GM23338 (cell line): ENCODE measurements around the gene STX1A. TPM values are rescaled to one million over a fixed set of nuclear protein-coding genes. Genes with fewer than 3 reads are reported as not detected.

Experiments used
- ATAC-seq: fragments of 200-7000 bp; cut with Tn5 transposase; 3 replicates; pipeline ENCODE4 v1.9.1; 2020
- DNase-seq: peaks from one replicate; pipeline ENCODE4 v3.0.0-alpha.2; 2015; ENCODE audit warnings: low spot score
- H2AFZ ChIP-seq: fragments of 200-600 bp; sonication (generic); 2 replicates; pipeline ENCODE4 v1.8.0; 2016; ENCODE audit warnings: antibody characterized with exemption, mild to moderate bottlenecking, moderate library complexity
- H3F3A ChIP-seq: fragments of 200-600 bp; sonication (generic); replicated peaks from 2 replicates; pipeline ENCODE4 v1.8.0; 2017; ENCODE audit warnings: antibody characterized with exemption, mixed run types, low read depth
- H3K27ac ChIP-seq: fragments of 200-600 bp; sonication (generic); 2 replicates; pipeline ENCODE4 v1.6.1; 2016; ENCODE audit warnings: low read depth
- H3K27me3 ChIP-seq: fragments of 200-600 bp; sonication (generic); 2 replicates; pipeline ENCODE4 v1.8.0; 2016; ENCODE audit warnings: mild to moderate bottlenecking, mixed run types, moderate library complexity; ENCODE audit not compliant: insufficient read depth
- H3K36me3 ChIP-seq: fragments of 200-600 bp; sonication (generic); 2 replicates; pipeline ENCODE4 v1.8.0; 2016; ENCODE audit warnings: mild to moderate bottlenecking; ENCODE audit not compliant: insufficient read depth
- H3K4me1 ChIP-seq: fragments of 200-600 bp; sonication (generic); 2 replicates; pipeline ENCODE4 v1.8.0; 2016; ENCODE audit warnings: mild to moderate bottlenecking, moderate library complexity; ENCODE audit not compliant: insufficient read depth
- H3K4me2 ChIP-seq: fragments of 200-600 bp; sonication (generic); 2 replicates; pipeline ENCODE4 v1.7.1; 2017; ENCODE audit warnings: mixed run types
- H3K4me3 ChIP-seq: fragments of 200-600 bp; sonication (generic); 2 replicates; pipeline ENCODE4 v1.6.1; 2016; ENCODE audit warnings: mixed run types
- H3K79me2 ChIP-seq: fragments of 200-600 bp; sonication (generic); replicated peaks from 2 replicates; pipeline ENCODE4 v1.8.0; 2017; ENCODE audit warnings: mild to moderate bottlenecking; ENCODE audit not compliant: insufficient read depth
- H3K9me2 ChIP-seq: fragments of 200-600 bp; sonication (generic); 2 replicates; pipeline ENCODE4 v1.8.0; 2017; ENCODE audit not compliant: insufficient read depth
- H4K20me1 ChIP-seq: fragments of 200-600 bp; sonication (generic); replicated peaks from 2 replicates; pipeline ENCODE4 v1.8.0; 2017; ENCODE audit warnings: mild to moderate bottlenecking; ENCODE audit not compliant: insufficient read depth
- H3K27ac Mint-ChIP-seq: 2 replicates; pipeline ENCODE4 v1.8.0; 2020; ENCODE audit warnings: inconsistent platforms, mild to moderate bottlenecking, moderate library complexity, mixed read lengths
- H3K27me3 Mint-ChIP-seq: 3 replicates; pipeline ENCODE4 v1.8.0; 2022; ENCODE audit warnings: low read depth, mild to moderate bottlenecking, moderate library complexity, mixed read lengths, inconsistent platforms; ENCODE audit not compliant: insufficient read depth, poor library complexity
- H3K36me3 Mint-ChIP-seq: 3 replicates; pipeline ENCODE4 v1.8.0; 2021; ENCODE audit warnings: low read depth, mild to moderate bottlenecking, inconsistent platforms, moderate library complexity, mixed read lengths
- H3K4me1 Mint-ChIP-seq: 3 replicates; pipeline ENCODE4 v1.8.0; 2020; ENCODE audit warnings: mild to moderate bottlenecking, inconsistent platforms, mixed read lengths
- H3K4me3 Mint-ChIP-seq: 3 replicates; pipeline ENCODE4 v1.8.0; 2021; ENCODE audit warnings: moderate library complexity, mild to moderate bottlenecking, inconsistent platforms, mixed read lengths
- H3K9me3 Mint-ChIP-seq: 3 replicates; pipeline ENCODE4 v1.8.0; 2020; ENCODE audit warnings: moderate library complexity, mild to moderate bottlenecking, inconsistent platforms, mixed read lengths
- CREB1 ChIP-seq: fragments of 250-450 bp; sonication (Bioruptor Pico); IDR thresholded peaks from 2 replicates; pipeline ENCODE4 v1.5.0; 2020; ENCODE audit warnings: low read depth, mild to moderate bottlenecking, moderate library complexity
- CTCF ChIP-seq, 2 experiments: fragments of 200-600 bp in 1 of 2; sonication (generic) in 1 of 2; conservative IDR thresholded peaks; 2 replicates each; pipeline versions ENCODE4 v1.5.1 to v1.6.1; 2016 to 2017; ENCODE audit warnings: antibody characterized with exemption in 2 of 2, low read depth in 2 of 2, mild to moderate bottlenecking in 2 of 2, moderate library complexity in 1 of 2
- EZH2 ChIP-seq: fragments of 200-600 bp; sonication (generic); IDR thresholded peaks from one replicate; pipeline ENCODE4 v1.8.0; 2017; ENCODE audit warnings: antibody characterized with exemption, mild to moderate bottlenecking, low read depth; ENCODE audit not compliant: unreplicated experiment
- EZH2phosphoT487 ChIP-seq: fragments of 200-600 bp; sonication (generic); IDR thresholded peaks from one replicate; pipeline ENCODE4 v1.8.1; 2018; ENCODE audit warnings: antibody characterized with exemption; ENCODE audit not compliant: unreplicated experiment
- JUNB ChIP-seq: IDR thresholded peaks from one replicate; pipeline ENCODE4 v1.6.1; 2016; ENCODE audit warnings: antibody characterized with exemption; ENCODE audit not compliant: unreplicated experiment
- NANOG ChIP-seq: IDR thresholded peaks from 2 replicates; pipeline ENCODE4 v1.6.1; 2016; ENCODE audit warnings: antibody characterized with exemption, borderline replicate concordance
- POLR2AphosphoS5 ChIP-seq: IDR thresholded peaks from 2 replicates; pipeline ENCODE4 v1.6.1; 2016; ENCODE audit warnings: antibody characterized with exemption, low read depth
- STAT1 ChIP-seq: IDR thresholded peaks from one replicate; pipeline ENCODE4 v1.6.1; 2016; ENCODE audit warnings: antibody characterized with exemption; ENCODE audit not compliant: unreplicated experiment
- ZNF114 ChIP-seq: fragments of 250-450 bp; sonication (Bioruptor Pico); IDR thresholded peaks from 2 replicates; pipeline ENCODE4 v1.5.0; 2020; ENCODE audit warnings: mild to moderate bottlenecking, moderate library complexity
- ZNF331 ChIP-seq: fragments of 250-450 bp; sonication (Bioruptor Pico); IDR thresholded peaks from 2 replicates; pipeline ENCODE4 v1.5.0; 2020; ENCODE audit warnings: low read depth, mild to moderate bottlenecking, moderate library complexity
- ZNF462 ChIP-seq: fragments of 250-450 bp; sonication (Bioruptor Pico); IDR thresholded peaks from 2 replicates; pipeline ENCODE4 v1.5.0; 2020; ENCODE audit warnings: mild to moderate bottlenecking, moderate library complexity
- polyA plus RNA-seq: library from polyadenylated mRNA; unstranded; fragments of >200 nt; fragmentation: Nextera tagmentation; extraction: Ambion mirVana; gene quantifications from 2 replicates; pipeline ENCODE4 v1.2.1, GENCODE V29; 2016
- total RNA-seq: library from RNA; depleted of rRNA; stranded (reverse); fragments of >200 nt; shearing (Covaris generic); gene quantifications from 2 replicates; pipeline ENCODE4 v1.2.3, GENCODE V29; 2014
- TF ChIP-seq, protein P1 (sequence below): IDR thresholded peaks from 2 replicates; pipeline ENCODE4 v1.6.1; 2016; ENCODE audit warnings: antibody characterized with exemption
- TF ChIP-seq, protein P2 (sequence below): IDR thresholded peaks from one replicate; pipeline ENCODE4 v1.6.1; 2018; ENCODE audit warnings: antibody characterized with exemption; ENCODE audit not compliant: unreplicated experiment

Gene STX1A
- total and polyA plus RNA-seq, 2 experiments from 2014 or later, result 9.1 to 19.8 TPM

DNA sequence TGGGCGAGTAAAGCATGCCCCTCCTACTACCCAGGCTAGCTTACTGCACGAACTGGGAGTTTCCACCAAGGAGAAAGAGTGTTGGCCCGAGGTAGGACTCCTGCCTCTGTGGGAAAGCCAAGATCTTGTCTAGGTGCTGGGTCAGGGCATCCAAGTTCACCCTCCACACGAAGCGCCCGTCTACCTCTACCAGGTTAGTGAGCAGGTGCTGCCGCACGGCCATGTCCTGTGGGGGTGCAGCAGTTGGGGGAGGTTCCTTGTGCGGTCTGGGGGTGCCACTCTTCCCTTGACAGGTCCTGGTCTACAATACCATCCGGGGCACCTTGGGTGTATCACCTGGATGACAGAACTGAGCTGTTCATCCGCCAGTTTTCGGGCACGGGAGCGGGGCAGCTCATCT, 17.4 kb upstream of the STX1A start:
- H3K79me2 ChIP-seq, result no peaks in the 10 kb centered on the region; the same call in 1 of the 2 replicates
- H3K27me3 Mint-ChIP-seq, result peaks cover 17% of the 10 kb centered on the region
- peaks cover 19% of the 10 kb centered on the region for H3K4me1 Mint-ChIP-seq
- H2AFZ ChIP-seq, result no peak overlapping the region
- no peak overlapping the region for H3K4me3 Mint-ChIP-seq
- H3K36me3 ChIP-seq, result 0 out of 2 replicates have a peak, but pooled peaks cover 3% of the 10 kb centered on the region
- no peaks in the 10 kb centered on the region for H3K9me2 ChIP-seq
- peaks cover 23% of the 10 kb centered on the region for H3K27me3 ChIP-seq
- no peak overlapping the region for H3K4me2 ChIP-seq
- peaks cover 8% of the 10 kb centered on the region for H3K36me3 Mint-ChIP-seq
- TF ChIP-seq, protein P1, sequence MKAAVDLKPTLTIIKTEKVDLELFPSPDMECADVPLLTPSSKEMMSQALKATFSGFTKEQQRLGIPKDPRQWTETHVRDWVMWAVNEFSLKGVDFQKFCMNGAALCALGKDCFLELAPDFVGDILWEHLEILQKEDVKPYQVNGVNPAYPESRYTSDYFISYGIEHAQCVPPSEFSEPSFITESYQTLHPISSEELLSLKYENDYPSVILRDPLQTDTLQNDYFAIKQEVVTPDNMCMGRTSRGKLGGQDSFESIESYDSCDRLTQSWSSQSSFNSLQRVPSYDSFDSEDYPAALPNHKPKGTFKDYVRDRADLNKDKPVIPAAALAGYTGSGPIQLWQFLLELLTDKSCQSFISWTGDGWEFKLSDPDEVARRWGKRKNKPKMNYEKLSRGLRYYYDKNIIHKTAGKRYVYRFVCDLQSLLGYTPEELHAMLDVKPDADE, result no peak
- TF ChIP-seq, protein P2, sequence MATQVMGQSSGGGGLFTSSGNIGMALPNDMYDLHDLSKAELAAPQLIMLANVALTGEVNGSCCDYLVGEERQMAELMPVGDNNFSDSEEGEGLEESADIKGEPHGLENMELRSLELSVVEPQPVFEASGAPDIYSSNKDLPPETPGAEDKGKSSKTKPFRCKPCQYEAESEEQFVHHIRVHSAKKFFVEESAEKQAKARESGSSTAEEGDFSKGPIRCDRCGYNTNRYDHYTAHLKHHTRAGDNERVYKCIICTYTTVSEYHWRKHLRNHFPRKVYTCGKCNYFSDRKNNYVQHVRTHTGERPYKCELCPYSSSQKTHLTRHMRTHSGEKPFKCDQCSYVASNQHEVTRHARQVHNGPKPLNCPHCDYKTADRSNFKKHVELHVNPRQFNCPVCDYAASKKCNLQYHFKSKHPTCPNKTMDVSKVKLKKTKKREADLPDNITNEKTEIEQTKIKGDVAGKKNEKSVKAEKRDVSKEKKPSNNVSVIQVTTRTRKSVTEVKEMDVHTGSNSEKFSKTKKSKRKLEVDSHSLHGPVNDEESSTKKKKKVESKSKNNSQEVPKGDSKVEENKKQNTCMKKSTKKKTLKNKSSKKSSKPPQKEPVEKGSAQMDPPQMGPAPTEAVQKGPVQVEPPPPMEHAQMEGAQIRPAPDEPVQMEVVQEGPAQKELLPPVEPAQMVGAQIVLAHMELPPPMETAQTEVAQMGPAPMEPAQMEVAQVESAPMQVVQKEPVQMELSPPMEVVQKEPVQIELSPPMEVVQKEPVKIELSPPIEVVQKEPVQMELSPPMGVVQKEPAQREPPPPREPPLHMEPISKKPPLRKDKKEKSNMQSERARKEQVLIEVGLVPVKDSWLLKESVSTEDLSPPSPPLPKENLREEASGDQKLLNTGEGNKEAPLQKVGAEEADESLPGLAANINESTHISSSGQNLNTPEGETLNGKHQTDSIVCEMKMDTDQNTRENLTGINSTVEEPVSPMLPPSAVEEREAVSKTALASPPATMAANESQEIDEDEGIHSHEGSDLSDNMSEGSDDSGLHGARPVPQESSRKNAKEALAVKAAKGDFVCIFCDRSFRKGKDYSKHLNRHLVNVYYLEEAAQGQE, result no peak
- TF ChIP-seq ZNF462 (CRISPR knock-in tag) (no peak), ZNF331 (CRISPR knock-in tag) (no peak), NANOG (no peak), JUNB (no peak), CTCF (conservative IDR thresholded peaks at IDR 0.05; ENCODE audit: low read depth in 2 of 2) (no peak), ZNF114 (no peak), STAT1 (no peak), CREB1 (CRISPR knock-in tag) (no peak), EZH2 (no peak), EZH2phosphoT487 (no peak), POLR2AphosphoS5 (no peak)
- H4K20me1 ChIP-seq, result peaks cover 13% of the 10 kb centered on the region
- ATAC-seq (no peak), DNase-seq (no peak)
- H3K27ac Mint-ChIP-seq, result no peak overlapping the region
- no peak overlapping the region for H3K4me3 ChIP-seq
- no peaks in the 10 kb centered on the region for H3K9me3 Mint-ChIP-seq
- peaks cover 14% of the 10 kb centered on the region for H3K4me1 ChIP-seq
- H3F3A ChIP-seq, result peaks cover 8% of the 10 kb centered on the region
- no peak overlapping the region for H3K27ac ChIP-seq
